ENCODE measurements around the gene TMC7. TPM values are rescaled to one million over a fixed set of nuclear protein-coding genes. Genes with fewer than 3 reads are reported as not detected.

TMC7 gene
- total RNA-seq, 4 donors from 2014 or later: 0.15 to 0.66 (median 0.37) TPM

GRCh38 chr16:19105131-19105530 is 121.4 kb downstream of the TMC7 start:
- no peak overlapping the region for H3K4me3 ChIP-seq
- no peaks in the 10 kb centered on the region for H3K9me3 ChIP-seq
- TF ChIP-seq POLR2A (IDR thresholded peaks at IDR 0.05) (no peak), CTCF (IDR thresholded peaks at IDR 0.05) (no peak)
- 86 to 96% methylated on average over 5 of the region's 6 CpGs for WGBS, 2 donors
- no peak overlapping the region for H3K27ac ChIP-seq
- DNase-seq: no peak
- intact Hi-C loops (cut with DNase I): no loop called here
- no peaks in the 10 kb centered on the region for H3K36me3 ChIP-seq
- H3K27me3 ChIP-seq: no peaks in the 10 kb centered on the region
- H3K4me1 ChIP-seq: peaks cover 0 to 10% (median 0%) of the 10 kb centered on the region in 3 donors

GRCh38 chr16:19105891-19106624 is 122.3 kb downstream of the TMC7 start:
- Histone ChIP-seq H3K36me3 (no peaks in the 10 kb centered on the region), H3K27ac (no peak overlapping the region), H3K9me3 (no peaks in the 10 kb centered on the region), H3K4me3 (no peak overlapping the region), H3K27me3 (no peaks in the 10 kb centered on the region), H3K4me1 (peaks cover 0 to 10% (median 0%) of the 10 kb centered on the region in 3 donors)
- 57 to 75% methylated on average over 11 of the region's 11 CpGs for WGBS, 2 donors
- no peak for DNase-seq
- intact Hi-C loops (cut with DNase I): no loop called here
- TF ChIP-seq CTCF (IDR thresholded peaks at IDR 0.05): no peak
- no peak for TF ChIP-seq POLR2A (IDR thresholded peaks at IDR 0.05)

GRCh38 chr16:19106625-19107020 is 122.9 kb downstream of the TMC7 start:
- H3K36me3 ChIP-seq: no peaks in the 10 kb centered on the region
- no peaks in the 10 kb centered on the region for H3K27me3 ChIP-seq
- no peak overlapping the region for H3K27ac ChIP-seq
- 100% methylated on average over 2 of the region's 2 CpGs for WGBS, 2 donors
- intact Hi-C loops (cut with DNase I): no loop called here
- DNase-seq: no peak
- no peaks in the 10 kb centered on the region for H3K9me3 ChIP-seq
- H3K4me3 ChIP-seq: no peak overlapping the region
- no peak for TF ChIP-seq CTCF (IDR thresholded peaks at IDR 0.05)
- TF ChIP-seq POLR2A (IDR thresholded peaks at IDR 0.05): no peak
- peaks cover 0 to 10% (median 0%) of the 10 kb centered on the region in 3 donors for H3K4me1 ChIP-seq

- Histone ChIP-seq H3K4me1 (peaks cover 6 to 26% (median 8%) of the 10 kb centered on the region in 3 donors), H3K36me3 (no peaks in the 10 kb centered on the region), H3K9me3 (no peaks in the 10 kb centered on the region), H3K27ac (no peak overlapping the region), H3K27me3 (no peaks in the 10 kb centered on the region), H3K4me3 (no peak overlapping the region)
- 84 to 86% methylated on average over 9 of the region's 9 CpGs for WGBS, 2 donors
- TF ChIP-seq CTCF (IDR thresholded peaks at IDR 0.05) (no peak), POLR2A (IDR thresholded peaks at IDR 0.05) (no peak)
- no peak for DNase-seq
- intact Hi-C loops (cut with DNase I): no loop called here
Measured at GRCh38 chr16:19108409-19109287, 124.9 kb downstream of the TMC7 start.

- TF ChIP-seq POLR2A (IDR thresholded peaks at IDR 0.05): no peak
- no peak for TF ChIP-seq CTCF (IDR thresholded peaks at IDR 0.05)
- no peak for DNase-seq
- Histone ChIP-seq H3K4me3 (no peak overlapping the region), H3K27me3 (no peaks in the 10 kb centered on the region), H3K4me1 (peaks cover 6 to 29% (median 8%) of the 10 kb centered on the region in 3 donors), H3K27ac (no peak overlapping the region), H3K9me3 (no peaks in the 10 kb centered on the region), H3K36me3 (no peaks in the 10 kb centered on the region)
- intact Hi-C loops (cut with DNase I): no loop called here
- WGBS, 2 donors: 79 to 80% methylated on average over 4 of the region's 4 CpGs
Measured at GRCh38 chr16:19109288-19109664, 125.5 kb downstream of the TMC7 start.

All from esophagus squamous epithelium (tissue), 5 donors.